Endometrial microvascular endothelial cells (primary cell): ENCODE data around the gene NUDT16L1. TPM values are rescaled to one million over a fixed set of nuclear protein-coding genes. Genes with fewer than 3 reads are reported as not detected.
"Not testable (repeated sequence)": the region's sequence is repeated elsewhere in the genome, so short reads cannot be mapped to it uniquely, and the experiment has no call there.

ENCODE experiments used
- in situ Hi-C: cut with HindIII; loops from 2 replicates; pipeline ENCODE4 v1.10.0; 2017; ENCODE audit warnings: low sequenced_read_pairs, low pct_unique_long_range_greater_than_20kb; ENCODE audit errors: inconsistent ontology term
- total RNA-seq: library from RNA; depleted of rRNA; stranded (reverse); fragments of >200 nt; gene quantifications from one replicate; pipeline ENCODE4 v1.2.3, GENCODE V29; 2015; ENCODE audit errors: inconsistent ontology term

NUDT16L1 gene
- total RNA-seq: 23.7 TPM

GRCh38 chr16:4693296-4693955 is at the start of gene NUDT16L1:
TSS of gene NUDT16L1 (plus strand) at chr16:4693562. CDS start at chr16:4693727, 165 bp downstream.
- in situ Hi-C loops: no loop called here

GRCh38 chr16:4646773-4647643 is 46.4 kb upstream of the NUDT16L1 start:
- in situ Hi-C loops: no loop called here

GRCh38 chr16:4647644-4647980 is 45.8 kb upstream of the NUDT16L1 start:
- in situ Hi-C loops: no loop called here

GRCh38 chr16:4648917-4649316 is 44.4 kb upstream of the NUDT16L1 start:
- in situ Hi-C loops: no loop called here

- in situ Hi-C loops: no loop called here
Measured at GRCh38 chr16:4649744-4650442, 43.5 kb upstream of the NUDT16L1 start.

DNA sequence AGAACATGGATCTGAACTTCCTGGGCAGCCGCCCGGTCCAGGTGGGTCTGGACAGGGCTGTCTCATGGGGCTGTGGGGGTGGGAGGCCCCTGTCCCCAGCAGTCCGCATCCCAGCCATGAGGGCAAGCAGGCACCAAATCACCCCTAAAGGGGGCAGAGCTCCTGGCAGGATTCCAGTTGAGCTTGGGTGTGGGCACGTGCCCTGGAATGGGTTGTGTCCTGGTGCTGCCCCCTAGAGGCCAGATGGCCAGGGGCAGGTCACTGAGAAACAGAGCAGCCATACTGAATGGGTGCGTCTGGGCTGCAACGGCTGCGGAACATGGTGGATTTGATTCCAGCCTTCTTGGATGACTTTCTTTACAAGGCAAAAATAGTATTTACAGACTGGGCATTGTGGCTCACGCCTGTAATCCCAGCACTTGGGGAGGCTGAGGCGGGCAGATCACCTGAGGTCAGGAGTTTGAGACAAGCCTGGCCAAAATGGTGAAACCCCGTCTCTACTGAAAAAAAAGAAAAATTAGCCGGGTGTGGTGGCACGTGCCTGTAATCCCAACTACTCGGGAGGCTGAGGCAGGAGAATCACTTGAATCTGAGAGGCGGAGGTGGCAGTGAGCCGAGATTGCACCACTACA is 42.8 kb upstream of the NUDT16L1 start:
- in situ Hi-C loops: not testable (repeated sequence)

DNA sequence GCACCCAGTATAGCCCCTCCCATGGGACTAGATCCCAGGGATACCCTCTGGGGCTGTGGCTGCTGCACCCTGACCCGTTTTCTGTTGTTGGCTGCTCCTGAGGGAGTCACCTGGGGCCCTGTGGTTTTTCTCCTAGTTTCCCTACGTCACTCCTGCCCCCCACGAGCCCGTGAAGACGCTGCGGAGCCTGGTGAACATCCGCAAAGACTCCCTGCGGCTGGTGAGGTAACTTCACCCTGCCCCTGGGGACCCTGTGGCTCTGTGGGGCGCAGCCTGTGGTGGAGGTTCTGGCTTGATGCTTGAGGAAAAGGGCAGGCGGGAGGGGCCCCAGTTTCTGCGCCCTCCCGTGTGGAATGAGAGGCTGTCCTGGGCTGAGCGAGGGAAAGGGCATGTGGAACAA is 41.5 kb upstream of the NUDT16L1 start:
- in situ Hi-C loops: no loop called here

DNA sequence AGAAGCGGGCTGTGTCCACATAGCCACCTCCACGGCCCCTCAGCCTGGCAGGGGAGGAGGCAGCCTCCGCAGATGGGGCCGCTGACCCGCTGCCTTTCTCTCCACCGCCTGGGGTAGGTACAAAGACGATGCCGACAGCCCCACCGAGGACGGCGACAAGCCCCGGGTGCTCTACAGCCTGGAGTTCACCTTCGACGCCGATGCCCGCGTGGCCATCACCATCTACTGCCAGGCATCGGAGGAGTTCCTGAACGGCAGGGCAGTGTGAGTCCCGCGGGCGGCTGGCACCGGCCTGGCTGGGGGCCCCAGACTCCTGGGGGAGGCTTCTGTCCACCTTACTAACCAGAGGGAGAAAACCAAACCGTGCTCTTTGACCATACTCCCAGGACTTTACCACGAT is 40.8 kb upstream of the NUDT16L1 start:
- in situ Hi-C loops: no loop called here

GRCh38 chr16:4654011-4654963 is 39.1 kb upstream of the NUDT16L1 start:
- in situ Hi-C loops: no loop called here

- in situ Hi-C loops: no loop called here
Measured at GRCh38 chr16:4654964-4655590, 38.3 kb upstream of the NUDT16L1 start.

DNA sequence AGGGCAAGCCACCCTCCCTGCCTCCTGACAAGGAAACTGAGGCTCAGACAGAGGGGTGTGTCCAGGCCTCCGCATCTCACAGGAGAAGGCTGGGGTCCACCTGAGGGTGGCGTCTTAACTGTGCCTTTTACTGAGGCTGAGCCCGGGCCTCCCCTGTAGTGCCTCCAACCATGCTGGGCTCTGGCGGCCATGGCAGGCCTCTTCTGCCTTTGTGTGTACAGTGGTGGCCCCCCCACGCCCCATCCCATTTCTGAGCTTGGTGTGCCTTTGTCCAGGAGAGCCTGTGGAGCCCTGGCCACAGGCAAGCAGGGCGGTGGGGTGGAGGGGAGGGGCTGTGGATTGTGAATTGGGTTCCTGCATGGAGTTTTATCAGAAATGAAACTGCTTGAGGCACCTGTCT is 37.6 kb upstream of the NUDT16L1 start:
- in situ Hi-C loops: no loop called here

DNA sequence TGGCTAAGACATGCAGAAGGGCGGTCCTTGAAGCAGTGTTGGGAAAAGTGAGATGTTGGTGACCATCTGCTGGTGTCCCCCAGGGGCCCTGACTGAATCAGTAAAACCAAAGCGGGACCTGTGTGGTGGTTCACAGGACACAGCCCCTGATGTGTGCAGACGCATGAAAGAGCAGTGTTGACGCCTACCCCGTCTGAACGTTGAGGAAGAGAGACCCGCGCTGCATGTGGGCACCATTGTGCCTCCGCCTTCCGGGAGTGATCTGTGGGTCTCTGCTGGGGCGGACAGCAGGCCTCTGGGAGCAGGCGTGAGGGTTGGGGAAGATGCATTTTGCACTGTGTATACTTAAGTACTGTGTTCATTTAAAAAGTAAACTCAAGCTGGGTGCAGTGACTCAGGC is 37.1 kb upstream of the NUDT16L1 start:
- in situ Hi-C loops: no loop called here

GRCh38 chr16:4656695-4657686 is 36.4 kb upstream of the NUDT16L1 start:
- in situ Hi-C loops: no loop called here

DNA sequence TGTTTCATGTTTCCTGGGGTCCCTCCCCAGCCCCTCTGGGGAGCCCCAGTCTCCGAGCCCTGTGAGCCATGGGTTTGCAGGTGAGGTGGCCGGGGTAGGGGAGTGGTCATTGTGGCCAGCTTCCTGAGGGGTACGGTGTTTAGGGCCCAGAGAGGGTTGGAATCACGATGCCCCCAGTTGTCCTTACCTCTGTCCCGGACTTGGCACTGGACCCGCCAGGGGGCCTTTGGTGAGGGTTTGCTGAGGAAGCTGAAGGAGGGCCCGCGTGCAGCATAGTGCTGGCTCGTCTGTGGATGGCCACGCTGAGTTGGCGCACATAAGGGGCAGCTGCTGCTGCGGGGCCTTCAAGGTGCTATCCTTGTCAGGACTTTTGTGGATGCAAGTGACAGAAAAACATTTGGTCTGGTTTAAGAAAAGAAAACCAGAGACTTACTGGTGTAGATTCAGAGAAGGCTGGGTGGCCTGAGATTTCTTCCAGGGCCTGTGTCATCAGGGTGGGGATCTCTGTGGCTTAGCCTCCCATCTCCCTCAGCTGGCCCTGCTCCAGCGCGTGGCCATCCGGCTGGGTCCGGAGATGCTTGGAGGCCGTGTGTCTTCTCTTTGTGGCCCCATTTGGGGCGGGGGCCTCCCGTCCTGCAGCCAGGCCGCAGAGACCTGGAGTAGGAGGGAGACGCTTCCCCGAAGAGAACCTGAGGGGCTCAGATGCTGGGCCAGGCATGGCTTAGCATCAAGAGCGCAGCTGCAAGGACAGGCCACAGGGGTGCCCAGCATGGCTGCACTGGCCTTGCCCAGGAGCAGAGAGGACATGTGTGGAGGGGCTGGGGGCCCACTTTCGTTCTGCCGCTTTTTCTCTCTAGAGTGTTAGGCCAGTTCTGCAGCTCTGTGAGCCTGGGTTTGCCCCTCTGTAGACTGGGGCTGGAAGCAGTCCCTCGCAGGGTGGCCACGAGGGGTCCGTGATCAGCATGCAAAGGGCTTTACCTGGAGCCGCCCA is 33.7 kb upstream of the NUDT16L1 start:
- in situ Hi-C loops: no loop called here

DNA sequence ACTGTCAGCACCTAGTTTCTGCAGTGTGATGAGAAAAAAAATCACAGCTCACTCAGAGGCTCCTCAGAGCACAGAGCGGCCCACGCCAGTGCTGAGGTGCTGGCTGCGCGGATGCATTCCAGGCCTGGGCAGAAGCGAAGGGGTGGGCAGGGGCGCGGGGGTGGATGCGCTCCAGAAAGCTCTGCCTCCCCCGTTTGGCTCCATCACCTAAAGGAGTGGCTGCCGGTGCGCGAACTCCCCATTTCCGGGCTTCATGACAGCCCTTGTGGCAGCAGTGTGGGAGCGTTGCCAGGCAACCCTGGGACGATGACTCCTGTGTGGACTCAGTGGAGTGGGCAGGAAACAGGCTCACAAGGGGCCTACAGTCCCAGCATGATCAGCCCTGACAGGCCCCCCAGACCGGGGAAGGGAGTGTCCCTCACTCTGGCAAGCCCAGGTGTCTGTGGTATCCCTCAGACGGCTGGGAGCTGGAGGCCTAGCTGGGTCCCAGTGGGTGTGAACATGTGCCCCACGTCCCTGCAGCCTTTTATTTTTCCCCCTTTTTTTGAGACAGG is 32.8 kb upstream of the NUDT16L1 start:
- in situ Hi-C loops: no loop called here
